NCI-H69 (cell line): ENCODE results near the gene KDM4B.
A peak's percentile ranks its signal among the peaks of the same experiment; 100 is the strongest.

Experiments used
- DNase-seq: peaks from one replicate; lab custom pipeline; 2025; lab: John Stamatoyannopoulos, UW

The KDM4B gene

GRCh38 chr19:5137114-5137513 is 168.2 kb downstream of the KDM4B start:
- DNase-seq = no peak

GRCh38 chr19:5137571-5138124 is 168.7 kb downstream of the KDM4B start:
- peak; percentile 24 for DNase-seq

DNA sequence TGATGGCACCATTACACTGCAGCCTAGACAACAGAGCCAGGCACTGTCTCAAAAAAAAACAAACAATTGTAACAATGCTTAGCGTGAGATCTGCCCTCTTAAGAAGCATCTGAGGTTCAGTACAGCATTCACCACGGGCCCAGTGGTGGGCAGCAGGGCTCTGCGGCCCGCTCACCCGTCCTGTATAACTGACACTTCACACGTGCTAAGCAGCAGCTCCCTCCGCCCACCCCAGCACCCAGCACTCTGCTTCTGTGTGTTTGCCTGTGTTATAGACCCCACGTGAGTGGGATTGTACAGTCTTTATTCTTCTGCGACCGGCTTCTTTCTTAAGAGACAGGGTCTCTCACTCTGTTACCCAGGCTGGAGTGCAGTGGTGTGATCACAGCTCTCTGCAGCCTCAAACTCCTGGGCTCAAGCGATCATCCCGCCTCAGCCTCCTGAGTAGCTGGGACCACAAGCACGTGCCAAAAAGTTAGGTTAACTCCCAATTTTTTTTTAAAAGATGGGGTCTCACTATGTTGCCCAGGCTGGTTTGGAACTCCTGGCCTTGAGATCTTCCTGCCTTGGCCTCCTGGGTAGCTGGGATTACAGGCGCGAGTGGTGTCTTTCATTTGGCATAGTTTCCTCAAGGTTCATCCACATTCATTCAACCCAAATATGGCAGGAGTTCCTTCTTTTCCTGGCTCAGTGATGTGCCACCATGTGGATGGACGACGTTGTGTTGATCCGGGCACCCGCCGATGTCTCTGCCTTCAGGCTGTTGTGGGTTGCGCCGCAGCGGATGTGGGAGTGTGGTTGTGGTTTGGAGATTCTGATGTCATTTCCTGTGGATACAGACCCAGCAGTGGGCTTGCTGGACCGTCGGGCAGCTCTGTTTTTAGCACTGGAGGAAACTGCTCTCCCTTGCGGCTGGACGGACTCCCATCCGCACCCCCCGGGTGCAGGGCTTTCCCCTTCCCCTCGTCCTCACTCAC is 170.0 kb downstream of the KDM4B start:
- DNase-seq = no peak

GRCh38 chr19:5139583-5140325 is 170.8 kb downstream of the KDM4B start:
- no peak for DNase-seq

- DNase-seq = no peak
Observed at GRCh38 chr19:5141129-5141849, 172.4 kb downstream of the KDM4B start.

GRCh38 chr19:5141850-5142724 is 173.2 kb downstream of the KDM4B start:
- no peak for DNase-seq

- no peak for DNase-seq
Observed at GRCh38 chr19:5142725-5143097, 173.8 kb downstream of the KDM4B start.

- no peak for DNase-seq
Observed at GRCh38 chr19:5143471-5144411, 174.8 kb downstream of the KDM4B start.

GRCh38 chr19:5144545-5145179 is 175.7 kb downstream of the KDM4B start:
- DNase-seq = no peak

- DNase-seq = no peak
Observed at GRCh38 chr19:5145521-5146511, 176.9 kb downstream of the KDM4B start.

DNA sequence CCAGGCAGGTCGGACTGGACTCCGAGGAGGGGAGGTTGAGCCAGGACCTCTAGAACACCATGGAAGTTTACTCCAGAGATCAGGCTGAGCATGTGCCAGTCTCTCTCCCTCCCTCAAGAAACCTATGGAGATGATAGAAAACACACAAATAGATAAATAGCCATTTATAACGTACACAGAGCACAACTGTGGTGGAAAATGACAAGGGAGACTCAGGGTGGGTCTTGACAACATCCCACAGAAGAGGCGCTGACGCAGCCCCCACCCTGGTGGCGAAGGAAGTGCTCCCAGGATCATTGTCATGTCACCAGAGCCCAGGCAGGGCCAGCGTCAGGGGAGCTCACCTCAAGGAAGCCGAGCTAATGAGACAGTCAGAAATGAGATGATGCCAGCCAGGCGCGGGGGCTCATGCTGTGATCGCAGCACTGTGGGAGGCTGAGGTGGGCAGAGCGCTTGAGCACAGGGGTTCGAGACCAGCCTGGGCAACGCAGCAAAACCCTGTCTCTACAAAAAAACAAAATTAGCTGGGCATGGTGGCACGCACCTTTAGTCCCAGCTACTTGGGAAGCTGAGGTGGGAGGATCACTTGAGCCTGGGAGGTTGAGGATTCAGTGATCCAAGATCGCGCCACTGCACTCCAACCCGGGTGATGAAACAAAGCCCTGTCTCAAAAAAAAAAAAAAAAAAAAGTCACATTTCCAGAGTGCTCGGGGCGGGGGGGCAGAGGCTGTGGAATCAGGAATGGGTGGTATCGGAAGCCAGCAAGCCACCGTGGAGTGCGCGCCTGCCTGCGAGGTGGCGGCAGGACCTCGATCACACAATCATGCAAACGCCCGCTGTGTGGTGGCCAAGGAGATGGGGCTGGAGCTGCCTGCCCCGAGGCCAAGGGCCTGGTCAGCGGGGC is 178.4 kb downstream of the KDM4B start:
- DNase-seq = no peak

DNA sequence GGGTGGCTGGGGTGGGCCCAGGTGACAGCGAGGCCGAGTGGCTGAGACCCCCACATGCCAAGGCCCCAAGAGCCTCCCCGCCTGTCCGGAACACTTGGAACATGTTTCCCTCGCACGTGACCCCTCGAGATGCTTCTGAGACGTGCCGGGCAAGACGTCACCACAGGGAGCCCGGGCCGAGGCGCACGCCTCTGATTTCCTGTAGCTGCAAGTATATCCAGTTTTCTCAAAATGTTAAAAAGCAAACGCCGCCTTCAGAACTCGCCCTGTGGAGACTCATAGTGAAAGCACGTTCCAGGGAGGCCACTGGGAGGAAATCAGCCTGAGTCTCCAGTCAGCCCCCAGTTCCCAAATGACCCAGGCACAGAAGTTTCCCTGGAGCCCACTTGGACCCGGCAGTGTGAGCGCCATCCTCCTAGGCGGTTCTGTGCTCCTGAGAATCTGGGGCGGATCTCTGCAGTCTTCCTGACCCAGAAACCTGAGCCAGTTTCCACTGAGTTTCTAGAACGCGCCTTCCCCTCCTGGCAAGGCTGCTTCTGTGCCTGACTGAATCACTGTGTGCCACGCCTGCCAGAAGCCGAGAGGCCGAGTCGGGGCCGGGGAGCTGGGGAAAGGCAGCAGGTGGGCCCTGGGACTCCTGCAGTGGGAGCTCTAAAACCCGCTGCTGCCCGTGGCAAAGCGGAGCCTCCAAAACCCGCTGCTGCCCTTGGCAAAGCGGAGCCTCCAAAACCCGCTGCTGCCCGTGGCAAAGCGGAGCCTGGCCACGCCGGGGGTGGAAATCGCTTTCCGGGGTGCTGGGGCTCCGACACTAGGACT is 179.3 kb downstream of the KDM4B start:
- no peak for DNase-seq

DNA sequence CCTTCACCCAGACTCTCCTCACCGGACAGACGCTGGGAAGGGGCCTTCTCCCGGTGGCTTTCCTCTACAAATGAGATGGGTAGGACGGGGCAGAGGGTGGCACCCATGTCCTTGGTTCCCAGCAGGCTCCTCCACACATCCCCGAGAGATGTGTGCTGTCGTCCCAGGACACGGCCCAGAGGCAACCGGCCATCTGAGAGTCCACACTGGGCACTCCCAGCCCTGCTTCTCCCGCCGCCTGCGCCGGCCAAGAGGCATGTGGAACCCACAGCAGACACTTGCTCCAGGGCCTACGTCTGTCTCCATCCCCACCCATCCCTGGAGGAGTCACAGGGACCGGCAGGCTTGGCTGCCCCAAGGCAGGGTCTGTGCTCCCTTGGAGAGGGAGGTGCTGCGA is 179.9 kb downstream of the KDM4B start:
- no peak for DNase-seq

GRCh38 chr19:5149508-5149907 is 180.6 kb downstream of the KDM4B start:
- DNase-seq = no peak

- DNase-seq = no peak
Observed at GRCh38 chr19:5149932-5150901, 181.3 kb downstream of the KDM4B start.
